ENCODE results near the gene ARID2. TPM values are rescaled to one million over a fixed set of nuclear protein-coding genes. Genes with fewer than 3 reads are reported as not detected.

Gene ARID2
- total RNA-seq, 2 experiments from 2014 or later, result 27.7 to 28.3 TPM

GRCh38 chr12:45914090-45914489 lies 184.6 kb downstream of the ARID2 start:
- Mint-ChIP-seq H3K27ac (no peak overlapping the region), H3K36me3 (ENCODE audit: low read depth) (peaks cover 4% of the 10 kb centered on the region), H3K4me3 (no peak overlapping the region), H3K27me3 (ENCODE audit: low read depth) (no peaks in the 10 kb centered on the region), H3K4me1 (ENCODE audit: low read depth) (no peaks in the 10 kb centered on the region), H3K9me3 (no peaks in the 10 kb centered on the region)
- CTCF ChIA-PET, result interaction anchor here (0.6 to 0.9 kb wide), 2 partner anchors 71 to 370 kb away, joined by 3 read pairs; no protein-coding TSS in a partner anchor
- intact Hi-C loops (cut with micrococcal nuclease), result no loop called here
- no peak for DNase-seq

GRCh38 chr12:45915405-45915804 lies 185.9 kb downstream of the ARID2 start:
- H3K4me1 Mint-ChIP-seq (ENCODE audit: low read depth), result no peaks in the 10 kb centered on the region
- no peak overlapping the region for H3K4me3 Mint-ChIP-seq
- DNase-seq, result no peak
- H3K27ac Mint-ChIP-seq, result no peak overlapping the region
- no peaks in the 10 kb centered on the region for H3K9me3 Mint-ChIP-seq
- CTCF ChIA-PET, result no interaction called here
- intact Hi-C loops (cut with micrococcal nuclease), result no loop called here
- H3K36me3 Mint-ChIP-seq (ENCODE audit: low read depth), result peaks cover 6% of the 10 kb centered on the region
- no peaks in the 10 kb centered on the region for H3K27me3 Mint-ChIP-seq (ENCODE audit: low read depth)

GRCh38 chr12:45918818-45919217 lies 189.3 kb downstream of the ARID2 start:
- H3K9me3 Mint-ChIP-seq, result no peaks in the 10 kb centered on the region
- intact Hi-C loops (cut with micrococcal nuclease), result no loop called here
- DNase-seq, result no peak
- no peak overlapping the region for H3K4me3 Mint-ChIP-seq
- H3K27me3 Mint-ChIP-seq (ENCODE audit: low read depth), result no peaks in the 10 kb centered on the region
- peaks cover 20% of the 10 kb centered on the region for H3K36me3 Mint-ChIP-seq (ENCODE audit: low read depth)
- CTCF ChIA-PET, result interaction anchor here (0.6 kb wide), 1 partner anchor 1438 kb away, joined by 3 read pairs; no protein-coding TSS in a partner anchor
- H3K27ac Mint-ChIP-seq, result no peak overlapping the region
- H3K4me1 Mint-ChIP-seq (ENCODE audit: low read depth), result no peaks in the 10 kb centered on the region

GRCh38 chr12:45928309-45928708 lies 198.8 kb downstream of the ARID2 start:
- DNase-seq, result no peak
- intact Hi-C loops (cut with micrococcal nuclease), result loop anchor here (2.0 to 10.0 kb wide), 2 partner anchors 60 to 384 kb away; no protein-coding TSS in a partner anchor
- Mint-ChIP-seq H3K4me3 (no peak overlapping the region), H3K4me1 (ENCODE audit: low read depth) (peaks cover 11% of the 10 kb centered on the region), H3K27me3 (ENCODE audit: low read depth) (no peaks in the 10 kb centered on the region), H3K9me3 (no peaks in the 10 kb centered on the region), H3K27ac (peak overlapping the region; percentile 52), H3K36me3 (ENCODE audit: low read depth) (peaks cover 36% of the 10 kb centered on the region)
- CTCF ChIA-PET, result interaction anchor here (1.2 kb wide), 1 partner anchor 35 kb away, joined by 4 read pairs; no protein-coding TSS in a partner anchor

GRCh38 chr12:45930369-45930768 lies 200.9 kb downstream of the ARID2 start:
- intact Hi-C loops (cut with micrococcal nuclease), result no loop called here
- H3K9me3 Mint-ChIP-seq, result no peaks in the 10 kb centered on the region
- H3K4me1 Mint-ChIP-seq (ENCODE audit: low read depth), result peaks cover 11% of the 10 kb centered on the region
- no peak overlapping the region for H3K4me3 Mint-ChIP-seq
- H3K27me3 Mint-ChIP-seq (ENCODE audit: low read depth), result no peaks in the 10 kb centered on the region
- DNase-seq, result no peak
- no peak overlapping the region for H3K27ac Mint-ChIP-seq
- H3K36me3 Mint-ChIP-seq (ENCODE audit: low read depth), result peaks cover 32% of the 10 kb centered on the region
- CTCF ChIA-PET, result no interaction called here

GRCh38 chr12:45933504-45933903 lies 204.0 kb downstream of the ARID2 start:
- DNase-seq, result no peak
- no peak overlapping the region for H3K4me3 Mint-ChIP-seq
- CTCF ChIA-PET, result no interaction called here
- no peaks in the 10 kb centered on the region for H3K9me3 Mint-ChIP-seq
- no peaks in the 10 kb centered on the region for H3K27me3 Mint-ChIP-seq (ENCODE audit: low read depth)
- H3K27ac Mint-ChIP-seq, result no peak overlapping the region
- peaks cover 15% of the 10 kb centered on the region for H3K36me3 Mint-ChIP-seq (ENCODE audit: low read depth)
- intact Hi-C loops (cut with micrococcal nuclease), result no loop called here
- H3K4me1 Mint-ChIP-seq (ENCODE audit: low read depth), result peaks cover 3% of the 10 kb centered on the region

- Mint-ChIP-seq H3K4me1 (ENCODE audit: low read depth) (peaks cover 2% of the 10 kb centered on the region), H3K9me3 (no peaks in the 10 kb centered on the region), H3K36me3 (ENCODE audit: low read depth) (peaks cover 14% of the 10 kb centered on the region), H3K27ac (no peak overlapping the region), H3K27me3 (ENCODE audit: low read depth) (no peaks in the 10 kb centered on the region), H3K4me3 (no peak overlapping the region)
- intact Hi-C loops (cut with micrococcal nuclease), result no loop called here
- CTCF ChIA-PET, result no interaction called here
- no peak for DNase-seq
Measured at GRCh38 chr12:45934956-45935355, 205.4 kb downstream of the ARID2 start.

GRCh38 chr12:45938566-45938965 lies 209.1 kb downstream of the ARID2 start:
- H3K4me1 Mint-ChIP-seq (ENCODE audit: low read depth), result peaks cover 4% of the 10 kb centered on the region
- peaks cover 26% of the 10 kb centered on the region for H3K36me3 Mint-ChIP-seq (ENCODE audit: low read depth)
- intact Hi-C loops (cut with micrococcal nuclease), result no loop called here

GRCh38 chr12:45939759-45940158 lies 210.3 kb downstream of the ARID2 start:
- no peaks in the 10 kb centered on the region for H3K9me3 Mint-ChIP-seq
- CTCF ChIA-PET, result interaction anchor here (1.0 kb wide), 1 partner anchor 67 kb away, joined by 3 read pairs; no protein-coding TSS in a partner anchor
- no peaks in the 10 kb centered on the region for H3K27me3 Mint-ChIP-seq (ENCODE audit: low read depth)
- no peak overlapping the region for H3K27ac Mint-ChIP-seq
- H3K4me1 Mint-ChIP-seq (ENCODE audit: low read depth), result peaks cover 4% of the 10 kb centered on the region
- intact Hi-C loops (cut with micrococcal nuclease), result no loop called here
- H3K36me3 Mint-ChIP-seq (ENCODE audit: low read depth), result peaks cover 32% of the 10 kb centered on the region
- DNase-seq, result no peak
- H3K4me3 Mint-ChIP-seq, result no peak overlapping the region

More at GRCh38 chr12:45938566-45938965, 209.1 kb downstream of the ARID2 start:
- H3K27ac Mint-ChIP-seq, result no peak overlapping the region
- H3K4me3 Mint-ChIP-seq, result no peak overlapping the region
- CTCF ChIA-PET, result no interaction called here
- no peak for DNase-seq
- no peaks in the 10 kb centered on the region for H3K27me3 Mint-ChIP-seq (ENCODE audit: low read depth)
- no peaks in the 10 kb centered on the region for H3K9me3 Mint-ChIP-seq

- no peak overlapping the region for H3K4me3 Mint-ChIP-seq
- DNase-seq, result no peak
- peaks cover 47% of the 10 kb centered on the region for H3K36me3 Mint-ChIP-seq (ENCODE audit: low read depth)
- CTCF ChIA-PET, result no interaction called here
- peak overlapping the region; percentile 3 for H3K27ac Mint-ChIP-seq
- no peaks in the 10 kb centered on the region for H3K27me3 Mint-ChIP-seq (ENCODE audit: low read depth)
- no peaks in the 10 kb centered on the region for H3K9me3 Mint-ChIP-seq
- peaks cover 2% of the 10 kb centered on the region for H3K4me1 Mint-ChIP-seq (ENCODE audit: low read depth)
- intact Hi-C loops (cut with micrococcal nuclease), result no loop called here
Measured at GRCh38 chr12:45944771-45945170, 215.3 kb downstream of the ARID2 start.

- CTCF ChIA-PET, result interaction anchor here (0.7 to 1.0 kb wide), 3 partner anchors 21 to 1190 kb away, joined by 3 to 5 read pairs (median 5); no protein-coding TSS in a partner anchor
- no peaks in the 10 kb centered on the region for H3K9me3 Mint-ChIP-seq
- H3K27ac Mint-ChIP-seq, result no peak overlapping the region
- no peaks in the 10 kb centered on the region for H3K27me3 Mint-ChIP-seq (ENCODE audit: low read depth)
- intact Hi-C loops (cut with micrococcal nuclease), result no loop called here
- H3K4me1 Mint-ChIP-seq (ENCODE audit: low read depth), result no peaks in the 10 kb centered on the region
- H3K4me3 Mint-ChIP-seq, result no peak overlapping the region
- DNase-seq, result no peak
- peaks cover 42% of the 10 kb centered on the region for H3K36me3 Mint-ChIP-seq (ENCODE audit: low read depth)
Measured at GRCh38 chr12:45946435-45946834, 216.9 kb downstream of the ARID2 start.

GRCh38 chr12:45948546-45948945 lies 219.0 kb downstream of the ARID2 start:
- intact Hi-C loops (cut with micrococcal nuclease), result no loop called here
- H3K4me1 Mint-ChIP-seq (ENCODE audit: low read depth), result no peaks in the 10 kb centered on the region
- H3K36me3 Mint-ChIP-seq (ENCODE audit: low read depth), result peaks cover 32% of the 10 kb centered on the region
- CTCF ChIA-PET, result no interaction called here
- no peaks in the 10 kb centered on the region for H3K9me3 Mint-ChIP-seq
- H3K27ac Mint-ChIP-seq, result no peak overlapping the region
- DNase-seq, result no peak
- no peaks in the 10 kb centered on the region for H3K27me3 Mint-ChIP-seq (ENCODE audit: low read depth)
- H3K4me3 Mint-ChIP-seq, result no peak overlapping the region
